SU-DHL-6 (cell line): Measurements from ENCODE around the gene GUCA1C.

Source experiments
- EZH2phosphoT487 ChIP-seq: fragments of 200-600 bp; sonication (generic), shearing (Covaris generic); conservative IDR thresholded peaks from 2 replicates; pipeline ENCODE4 v1.6.1; 2018; ENCODE audit warnings: mild to moderate bottlenecking, antibody characterized with exemption, low read length, moderate library complexity, mixed read lengths
- TF ChIP-seq, protein P1 (sequence below): fragments of 200-600 bp; sonication (generic); IDR thresholded peaks from one replicate; pipeline ENCODE4 v1.5.1; 2017; ENCODE audit warnings: antibody characterized with exemption, mild to moderate bottlenecking, low read length, moderate library complexity; ENCODE audit not compliant: insufficient read depth, poor library complexity, severe bottlenecking

DNA sequence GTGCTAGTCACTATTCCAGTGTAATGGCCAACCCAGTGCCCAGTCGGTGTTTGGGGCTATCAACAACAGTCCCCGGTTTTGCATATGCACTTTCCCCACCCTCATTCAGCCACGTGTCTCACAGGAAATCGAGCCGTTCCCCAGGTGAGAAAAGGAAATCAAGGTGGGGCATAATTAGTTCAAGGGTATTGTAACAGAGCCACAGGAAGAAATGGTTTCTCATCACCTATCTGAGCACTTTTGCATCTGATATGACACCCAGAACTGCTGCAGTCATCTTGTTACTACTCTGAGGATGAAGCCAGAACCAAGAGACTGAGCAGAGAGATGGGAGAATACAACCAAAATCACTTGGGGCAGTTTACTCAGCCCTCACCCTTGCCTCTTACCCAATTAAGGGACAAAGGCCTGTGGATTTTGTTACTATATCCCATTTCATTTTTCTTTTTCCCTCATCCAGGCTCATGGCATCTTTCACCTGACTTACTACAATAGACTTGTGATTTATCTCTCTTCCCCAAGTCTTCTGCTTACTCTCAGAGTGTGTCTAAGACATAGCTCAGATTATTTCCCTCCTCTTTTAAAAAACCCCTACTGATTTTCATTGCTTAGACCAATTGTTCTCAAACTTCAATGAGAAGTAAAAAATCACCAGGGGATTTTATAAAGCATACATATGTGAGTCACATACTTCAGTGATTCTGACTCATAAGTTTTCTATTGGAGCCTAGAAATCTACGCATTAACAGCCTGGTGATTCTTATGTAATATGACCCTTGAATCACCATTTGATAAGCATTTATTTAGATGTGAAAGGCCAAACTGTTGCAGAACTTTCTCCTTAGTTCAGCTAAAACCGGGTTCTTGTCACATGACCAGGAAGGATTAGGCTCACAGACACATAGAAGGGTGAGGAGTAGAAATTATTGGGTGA, 90.5 kb downstream of the GUCA1C start:
- TF ChIP-seq, protein P1, sequence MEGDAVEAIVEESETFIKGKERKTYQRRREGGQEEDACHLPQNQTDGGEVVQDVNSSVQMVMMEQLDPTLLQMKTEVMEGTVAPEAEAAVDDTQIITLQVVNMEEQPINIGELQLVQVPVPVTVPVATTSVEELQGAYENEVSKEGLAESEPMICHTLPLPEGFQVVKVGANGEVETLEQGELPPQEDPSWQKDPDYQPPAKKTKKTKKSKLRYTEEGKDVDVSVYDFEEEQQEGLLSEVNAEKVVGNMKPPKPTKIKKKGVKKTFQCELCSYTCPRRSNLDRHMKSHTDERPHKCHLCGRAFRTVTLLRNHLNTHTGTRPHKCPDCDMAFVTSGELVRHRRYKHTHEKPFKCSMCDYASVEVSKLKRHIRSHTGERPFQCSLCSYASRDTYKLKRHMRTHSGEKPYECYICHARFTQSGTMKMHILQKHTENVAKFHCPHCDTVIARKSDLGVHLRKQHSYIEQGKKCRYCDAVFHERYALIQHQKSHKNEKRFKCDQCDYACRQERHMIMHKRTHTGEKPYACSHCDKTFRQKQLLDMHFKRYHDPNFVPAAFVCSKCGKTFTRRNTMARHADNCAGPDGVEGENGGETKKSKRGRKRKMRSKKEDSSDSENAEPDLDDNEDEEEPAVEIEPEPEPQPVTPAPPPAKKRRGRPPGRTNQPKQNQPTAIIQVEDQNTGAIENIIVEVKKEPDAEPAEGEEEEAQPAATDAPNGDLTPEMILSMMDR = no peak
- TF ChIP-seq EZH2phosphoT487 = no peak
